ENCODE measurements around the gene APIP.

APIP gene

DNA sequence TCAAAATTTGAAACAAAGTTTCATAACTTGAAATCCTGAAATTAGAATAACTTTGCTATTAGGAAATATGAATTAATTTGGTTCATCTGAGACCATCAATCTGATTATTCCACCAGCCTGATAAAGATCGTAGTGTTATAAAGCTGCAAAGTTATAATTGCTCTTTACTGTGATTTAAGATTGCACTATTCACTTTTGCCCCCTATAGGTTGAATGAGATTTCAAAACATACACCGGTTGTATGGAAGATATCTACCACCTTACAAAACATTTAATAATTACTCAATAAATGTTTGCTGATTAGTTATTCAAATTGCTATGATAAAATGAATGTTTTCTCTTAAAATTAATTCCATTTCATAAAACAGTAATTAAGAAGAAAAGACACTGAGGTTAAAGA lies 26.1 kb downstream of the APIP start:
- Histone ChIP-seq H3K27ac (no peak overlapping the region), H3K36me3 (ENCODE audit: insufficient read depth, low read length) (no peaks in the 10 kb centered on the region), H3K9ac (ENCODE audit: insufficient read length) (no peak overlapping the region), H3K4me3 (no peak overlapping the region), H3K9me3 (ENCODE audit: low read depth, low read length) (no peaks in the 10 kb centered on the region)
- no peak for TF ChIP-seq EZH2 (IDR thresholded peaks at IDR 0.05)
- no peak for TF ChIP-seq POLR2AphosphoS5 (IDR thresholded peaks at IDR 0.05; ENCODE audit: borderline replicate concordance, low read depth, low read length)
- TF ChIP-seq FOXP2 (optimal IDR thresholded peaks at IDR 0.05; ENCODE audit: control extremely low read depth, extremely low read length, insufficient read depth): no peak
- no peak for DNase-seq (ENCODE audit: low read depth, low spot score)

DNA sequence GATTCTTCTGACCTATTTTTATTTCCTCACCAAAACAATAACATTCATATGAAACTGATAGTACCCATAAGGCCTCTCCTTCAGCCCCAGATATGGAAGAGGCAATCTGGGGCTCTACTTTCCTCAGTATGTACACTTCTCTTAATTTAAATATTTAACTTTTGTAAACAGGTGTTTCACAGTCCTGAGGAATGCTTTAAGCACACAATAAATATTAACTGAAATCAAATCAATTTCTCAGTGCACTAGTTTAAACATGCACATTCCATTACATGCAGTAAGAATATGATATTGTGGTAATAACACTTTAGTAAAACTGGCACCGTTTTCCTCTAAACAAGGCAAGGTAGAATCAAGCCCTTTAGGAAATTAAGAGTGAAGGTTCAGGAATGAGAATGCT lies 28.9 kb downstream of the APIP start:
- H3K36me3 ChIP-seq (ENCODE audit: insufficient read depth, low read length): no peaks in the 10 kb centered on the region
- no peaks in the 10 kb centered on the region for H3K9me3 ChIP-seq (ENCODE audit: low read depth, low read length)
- no peak overlapping the region for H3K9ac ChIP-seq (ENCODE audit: insufficient read length)
- no peak for TF ChIP-seq POLR2AphosphoS5 (IDR thresholded peaks at IDR 0.05; ENCODE audit: borderline replicate concordance, low read depth, low read length)
- TF ChIP-seq EZH2 (IDR thresholded peaks at IDR 0.05): no peak
- TF ChIP-seq FOXP2 (optimal IDR thresholded peaks at IDR 0.05; ENCODE audit: control extremely low read depth, extremely low read length, insufficient read depth): no peak
- H3K4me3 ChIP-seq: no peak overlapping the region
- no peak overlapping the region for H3K27ac ChIP-seq
- DNase-seq (ENCODE audit: low read depth, low spot score): no peak

DNA sequence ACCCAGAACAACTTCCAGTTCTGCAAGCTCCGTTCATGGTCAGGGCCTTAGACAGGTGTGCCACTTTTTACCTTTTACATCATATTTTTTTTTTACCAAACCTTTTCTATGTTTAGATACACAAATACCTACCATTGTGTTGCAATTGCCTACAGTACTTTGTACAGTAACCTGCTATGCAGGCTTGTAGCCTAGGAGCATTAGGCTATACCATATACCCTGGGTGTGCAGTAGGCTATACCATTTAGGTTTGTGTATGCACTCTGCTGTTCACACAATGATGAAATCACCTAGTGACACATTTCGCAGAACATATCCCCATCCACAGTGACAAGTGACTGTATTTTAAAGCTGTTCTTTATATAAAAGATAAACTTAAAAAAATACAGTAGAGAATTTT lies 29.6 kb downstream of the APIP start:
- no peaks in the 10 kb centered on the region for H3K9me3 ChIP-seq (ENCODE audit: low read depth, low read length)
- no peak for DNase-seq (ENCODE audit: low read depth, low spot score)
- no peak overlapping the region for H3K27ac ChIP-seq
- no peak overlapping the region for H3K4me3 ChIP-seq
- H3K9ac ChIP-seq (ENCODE audit: insufficient read length): no peak overlapping the region
- H3K36me3 ChIP-seq (ENCODE audit: insufficient read depth, low read length): peaks cover 5% of the 10 kb centered on the region
- TF ChIP-seq EZH2 (IDR thresholded peaks at IDR 0.05) (no peak), POLR2AphosphoS5 (IDR thresholded peaks at IDR 0.05; ENCODE audit: borderline replicate concordance, low read depth, low read length) (no peak), FOXP2 (optimal IDR thresholded peaks at IDR 0.05; ENCODE audit: control extremely low read depth, extremely low read length, insufficient read depth) (no peak)

DNA sequence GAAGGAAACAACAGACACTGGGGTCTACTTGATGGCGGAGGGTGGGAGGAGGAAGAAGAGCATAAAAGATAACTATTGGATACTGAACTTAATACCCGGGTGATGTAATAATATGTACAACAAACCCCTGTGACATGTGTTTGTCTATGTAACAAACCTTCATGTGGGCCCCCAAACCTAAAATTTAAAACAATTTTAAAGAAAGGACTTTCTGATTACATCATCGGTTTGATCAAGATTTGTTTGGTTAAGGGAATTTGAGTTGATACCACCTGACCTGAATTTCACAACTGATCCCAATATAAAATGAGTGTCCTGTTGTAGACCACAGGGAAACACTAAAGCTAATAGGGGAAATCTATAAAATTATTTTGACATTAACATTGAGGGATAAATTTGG lies 34.3 kb downstream of the APIP start:
- Histone ChIP-seq H3K9ac (ENCODE audit: insufficient read length) (no peak overlapping the region), H3K4me3 (no peak overlapping the region), H3K36me3 (ENCODE audit: insufficient read depth, low read length) (peaks cover 6% of the 10 kb centered on the region), H3K9me3 (ENCODE audit: low read depth, low read length) (no peaks in the 10 kb centered on the region), H3K27ac (no peak overlapping the region)
- TF ChIP-seq EZH2 (IDR thresholded peaks at IDR 0.05) (no peak), FOXP2 (optimal IDR thresholded peaks at IDR 0.05; ENCODE audit: control extremely low read depth, extremely low read length, insufficient read depth) (no peak), POLR2AphosphoS5 (IDR thresholded peaks at IDR 0.05; ENCODE audit: borderline replicate concordance, low read depth, low read length) (no peak)
- no peak for DNase-seq (ENCODE audit: low read depth, low spot score)

DNA sequence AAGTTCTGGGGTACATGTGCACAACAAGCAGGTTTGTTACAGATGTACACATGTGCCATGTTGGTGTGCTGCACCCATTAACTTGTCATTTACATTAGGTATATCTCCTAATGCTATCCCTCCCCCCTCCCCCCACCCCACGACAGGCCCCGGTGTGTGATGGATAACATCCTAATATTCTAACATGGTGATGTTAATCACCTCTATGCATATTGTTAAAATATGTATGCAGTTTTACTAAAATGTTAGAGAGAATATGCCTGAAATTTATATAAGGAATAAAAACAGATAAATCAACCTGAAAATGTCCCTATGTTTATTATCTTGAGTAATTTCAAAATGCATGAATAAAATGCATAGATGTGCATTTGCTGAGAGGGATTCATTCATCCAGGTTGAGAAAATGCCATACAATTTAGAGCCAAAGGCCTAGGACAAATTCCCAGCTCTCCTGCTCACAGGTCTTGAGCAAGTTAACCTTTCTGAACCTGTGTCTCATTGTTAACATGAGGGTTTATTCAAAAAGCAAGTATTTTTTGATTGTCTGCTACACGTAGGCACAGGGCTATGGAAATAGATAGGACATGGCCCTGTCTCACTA lies 38.7 kb downstream of the APIP start:
- no peak for DNase-seq (ENCODE audit: low read depth, low spot score)
- no peak overlapping the region for H3K9ac ChIP-seq (ENCODE audit: insufficient read length)
- H3K36me3 ChIP-seq (ENCODE audit: insufficient read depth, low read length): peaks cover 6% of the 10 kb centered on the region
- no peak overlapping the region for H3K4me3 ChIP-seq
- H3K9me3 ChIP-seq (ENCODE audit: low read depth, low read length): no peaks in the 10 kb centered on the region
- TF ChIP-seq POLR2AphosphoS5 (IDR thresholded peaks at IDR 0.05; ENCODE audit: borderline replicate concordance, low read depth, low read length) (no peak), EZH2 (IDR thresholded peaks at IDR 0.05) (no peak), FOXP2 (optimal IDR thresholded peaks at IDR 0.05; ENCODE audit: control extremely low read depth, extremely low read length, insufficient read depth) (no peak)
- no peak overlapping the region for H3K27ac ChIP-seq

DNA sequence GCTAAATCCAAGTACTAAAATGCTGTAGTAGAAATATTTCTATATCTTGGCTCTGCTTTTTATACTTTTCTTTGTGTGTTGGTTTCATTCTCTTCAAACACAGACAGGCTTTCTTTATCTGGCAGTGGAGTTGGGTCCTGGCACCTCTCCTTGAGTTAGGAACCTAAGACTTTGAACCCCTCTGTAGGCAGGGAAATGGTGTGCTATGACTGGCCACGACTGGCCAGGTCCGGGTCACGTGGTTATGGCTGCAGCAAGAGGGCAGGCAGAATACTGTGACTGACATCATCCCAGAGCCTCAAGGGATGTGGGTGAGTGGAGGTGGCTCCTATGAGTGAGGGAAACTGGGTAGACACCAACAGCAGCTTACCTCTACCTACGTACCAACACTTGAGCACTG lies 42.0 kb downstream of the APIP start:
- no peak overlapping the region for H3K4me3 ChIP-seq
- H3K27ac ChIP-seq: no peak overlapping the region
- TF ChIP-seq POLR2AphosphoS5 (IDR thresholded peaks at IDR 0.05; ENCODE audit: borderline replicate concordance, low read depth, low read length) (no peak), FOXP2 (optimal IDR thresholded peaks at IDR 0.05; ENCODE audit: control extremely low read depth, extremely low read length, insufficient read depth) (no peak), EZH2 (IDR thresholded peaks at IDR 0.05) (no peak)
- DNase-seq (ENCODE audit: low read depth, low spot score): no peak
- H3K9me3 ChIP-seq (ENCODE audit: low read depth, low read length): no peaks in the 10 kb centered on the region
- no peak overlapping the region for H3K9ac ChIP-seq (ENCODE audit: insufficient read length)
- no peaks in the 10 kb centered on the region for H3K36me3 ChIP-seq (ENCODE audit: insufficient read depth, low read length)

DNA sequence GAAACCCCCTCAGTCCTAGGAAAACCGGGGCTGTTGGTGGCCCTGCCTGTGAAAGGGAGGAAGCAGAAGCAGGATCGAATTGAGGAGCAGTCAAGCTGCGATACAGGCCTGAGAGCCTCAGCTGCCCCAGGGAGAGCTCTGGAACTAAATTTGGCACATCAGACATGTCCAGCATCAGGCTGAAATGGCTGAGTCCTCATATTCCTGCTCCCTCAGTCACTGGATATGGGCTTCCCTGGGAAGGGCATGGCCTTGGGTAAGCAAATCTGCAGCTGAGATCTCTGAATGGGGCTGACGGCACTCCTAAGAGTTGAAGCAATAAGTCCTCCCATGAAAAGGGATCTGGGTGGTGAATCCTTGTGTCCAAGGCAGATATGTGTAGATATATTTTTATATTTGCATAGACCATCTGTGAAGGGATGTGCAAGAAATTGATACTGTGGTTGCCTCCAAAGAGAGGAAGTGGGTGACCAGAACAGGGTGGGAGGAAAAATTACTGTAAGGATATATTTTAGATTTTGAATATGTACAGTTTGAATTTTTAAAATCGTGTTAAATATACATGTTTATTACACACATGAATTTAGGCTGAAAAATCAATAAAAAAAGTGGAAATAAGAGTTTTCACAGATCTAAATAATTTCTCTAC lies 45.5 kb downstream of the APIP start:
- no peaks in the 10 kb centered on the region for H3K9me3 ChIP-seq (ENCODE audit: low read depth, low read length)
- H3K27ac ChIP-seq: no peak overlapping the region
- no peak for DNase-seq (ENCODE audit: low read depth, low spot score)
- H3K9ac ChIP-seq (ENCODE audit: insufficient read length): no peak overlapping the region
- no peaks in the 10 kb centered on the region for H3K36me3 ChIP-seq (ENCODE audit: insufficient read depth, low read length)
- no peak overlapping the region for H3K4me3 ChIP-seq
- TF ChIP-seq EZH2 (IDR thresholded peaks at IDR 0.05): no peak
- TF ChIP-seq FOXP2 (optimal IDR thresholded peaks at IDR 0.05; ENCODE audit: control extremely low read depth, extremely low read length, insufficient read depth): no peak
- no peak for TF ChIP-seq POLR2AphosphoS5 (IDR thresholded peaks at IDR 0.05; ENCODE audit: borderline replicate concordance, low read depth, low read length)

DNA sequence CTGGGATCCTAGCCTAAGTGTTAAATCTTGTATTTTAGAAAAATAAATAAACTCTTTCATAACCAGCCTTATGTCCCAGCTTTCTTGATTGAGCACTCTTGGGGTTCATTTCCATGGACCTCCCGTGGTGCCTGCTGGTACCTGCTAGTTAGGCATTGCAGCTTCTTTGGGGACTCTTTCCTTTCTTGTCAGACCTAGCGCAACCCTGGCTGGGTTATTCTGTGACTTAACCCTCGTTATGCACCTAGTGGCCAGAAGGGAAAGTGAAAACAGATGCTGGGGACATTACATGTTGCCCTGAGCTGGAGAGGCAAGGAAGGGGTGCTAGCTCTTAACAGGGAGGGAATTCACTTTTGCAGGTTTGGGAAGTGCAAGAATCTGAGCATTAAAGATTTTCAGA lies 46.8 kb downstream of the APIP start:
- H3K27ac ChIP-seq: no peak overlapping the region
- H3K9me3 ChIP-seq (ENCODE audit: low read depth, low read length): no peaks in the 10 kb centered on the region
- H3K4me3 ChIP-seq: no peak overlapping the region
- H3K9ac ChIP-seq (ENCODE audit: insufficient read length): no peak overlapping the region
- H3K36me3 ChIP-seq (ENCODE audit: insufficient read depth, low read length): no peaks in the 10 kb centered on the region
- TF ChIP-seq FOXP2 (optimal IDR thresholded peaks at IDR 0.05; ENCODE audit: control extremely low read depth, extremely low read length, insufficient read depth) (no peak), EZH2 (IDR thresholded peaks at IDR 0.05) (no peak), POLR2AphosphoS5 (IDR thresholded peaks at IDR 0.05; ENCODE audit: borderline replicate concordance, low read depth, low read length) (no peak)
- DNase-seq (ENCODE audit: low read depth, low spot score): no peak

DNA sequence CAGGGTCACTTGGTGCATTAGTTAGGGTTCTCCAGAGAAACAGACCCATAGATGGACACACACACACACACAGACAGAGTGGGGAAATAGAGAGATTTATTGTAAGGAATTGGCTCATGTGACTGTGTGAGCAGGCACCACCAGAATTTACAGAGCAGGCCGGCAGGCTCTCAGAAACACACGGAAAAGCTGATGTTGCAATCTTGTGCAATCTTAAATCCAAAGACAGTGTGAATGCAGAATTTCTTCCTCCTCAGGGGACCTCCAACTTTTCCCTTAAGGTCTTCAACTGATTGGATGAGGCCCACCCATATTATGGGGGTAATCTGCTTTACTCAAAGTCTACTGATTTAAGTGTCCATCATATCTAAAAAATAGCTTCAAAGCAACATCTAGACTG lies 49.8 kb downstream of the APIP start:
- Histone ChIP-seq H3K4me3 (no peak overlapping the region), H3K9ac (ENCODE audit: insufficient read length) (no peak overlapping the region), H3K27ac (no peak overlapping the region), H3K9me3 (ENCODE audit: low read depth, low read length) (no peaks in the 10 kb centered on the region), H3K36me3 (ENCODE audit: insufficient read depth, low read length) (no peaks in the 10 kb centered on the region)
- TF ChIP-seq POLR2AphosphoS5 (IDR thresholded peaks at IDR 0.05; ENCODE audit: borderline replicate concordance, low read depth, low read length) (no peak), FOXP2 (optimal IDR thresholded peaks at IDR 0.05; ENCODE audit: control extremely low read depth, extremely low read length, insufficient read depth) (no peak), EZH2 (IDR thresholded peaks at IDR 0.05) (no peak)
- no peak for DNase-seq (ENCODE audit: low read depth, low spot score)
